H1 (cell line): ENCODE measurements around the gene EML4. TPM values are rescaled to one million over a fixed set of nuclear protein-coding genes. Genes with fewer than 3 reads are reported as not detected.

Experiments used
- CTCF ChIA-PET: fragments of 300-600 bp; sonication (Branson Sonifier 250); formaldehyde crosslinking; loops from one replicate; lab custom pipeline; 2021; ENCODE audit not compliant: partially characterized antibody; lab: Charles Lee
- POLR2A ChIA-PET: fragments of 300-600 bp; sonication (Branson Sonifier 250); formaldehyde crosslinking; loops from one replicate; lab custom pipeline; 2021; ENCODE audit warnings: inconsistent platforms; ENCODE audit not compliant: partially characterized antibody; lab: Charles Lee
- DNase-seq, 2 experiments: peaks; one replicate each; pipeline versions ENCODE4 v3.0.0 to v3.0.0-alpha.2; 2010 to 2022; ENCODE audit warnings: low spot score in 2 of 2, low read depth in 1 of 2, mixed read lengths in 1 of 2
- FAIRE-seq: peaks from 2 replicates; lab custom pipeline; 2011; peaks lifted over from hg19 to GRCh38; lab: Jason Lieb, UNC
- H2AFZ ChIP-seq: 2 replicates; pipeline ENCODE4 v1.8.1; 2012; ENCODE audit warnings: low read length, inconsistent platforms
- H2AK5ac ChIP-seq: 2 replicates; pipeline ENCODE4 v1.6.1; 2013; ENCODE audit warnings: low read depth, low read length
- H2BK120ac ChIP-seq: replicated peaks from 2 replicates; pipeline ENCODE3; 2013; ENCODE audit warnings: low read depth, low read length, inconsistent platforms
- H2BK12ac ChIP-seq: 2 replicates; pipeline ENCODE4 v1.6.1; 2013; ENCODE audit warnings: low read depth, low read length
- H2BK15ac ChIP-seq: 2 replicates; pipeline ENCODE4 v1.6.1; 2013; ENCODE audit warnings: low read length
- H2BK20ac ChIP-seq: 2 replicates; pipeline ENCODE4 v1.6.1; 2013; ENCODE audit warnings: low read length
- H2BK5ac ChIP-seq: 2 replicates; pipeline ENCODE4 v1.6.1; 2013; ENCODE audit warnings: low read depth, low read length
- H3K14ac ChIP-seq: 2 replicates; pipeline ENCODE4 v1.6.1; 2013; ENCODE audit warnings: inconsistent platforms; ENCODE audit not compliant: insufficient read length
- H3K18ac ChIP-seq: 2 replicates; pipeline ENCODE4 v1.6.1; 2013; ENCODE audit warnings: low read length; ENCODE audit errors: extremely low read depth
- H3K23ac ChIP-seq: 2 replicates; pipeline ENCODE4 v1.6.1; 2013; ENCODE audit warnings: inconsistent platforms; ENCODE audit not compliant: insufficient read length
- H3K23me2 ChIP-seq: 2 replicates; pipeline ENCODE4 v1.6.1; 2013; ENCODE audit warnings: low read depth, low read length
- H3K27ac ChIP-seq: 2 replicates; pipeline ENCODE4 v1.6.1; 2011; ENCODE audit warnings: low read depth, low read length, inconsistent platforms
- H3K27me3 ChIP-seq, 4 experiments: replicated peaks in 1 of 4; 1 replicate in 1 of 4; 2 replicates in 3 of 4; pipeline versions ENCODE4 v1.6.1 to v1.8.1; 2011 to 2013; ENCODE audit warnings: low read length in 3 of 4, mild to moderate bottlenecking in 3 of 4, inconsistent platforms in 2 of 4, mixed read lengths in 2 of 4, moderate library complexity in 1 of 4; ENCODE audit not compliant: control insufficient read depth in 3 of 4, insufficient read depth in 3 of 4; ENCODE audit errors: extremely low read depth in 1 of 4
- H3K36me3 ChIP-seq, 4 experiments: 2 replicates each; pipeline versions ENCODE4 v1.6.1 to v1.8.1; 2011 to 2013; ENCODE audit warnings: mild to moderate bottlenecking in 4 of 4, low read length in 3 of 4, moderate library complexity in 2 of 4, control low read depth in 1 of 4, inconsistent platforms in 1 of 4; ENCODE audit not compliant: insufficient read depth in 4 of 4, control insufficient read depth in 2 of 4
- H3K4ac ChIP-seq: replicated peaks from 2 replicates; pipeline ENCODE3; 2013; ENCODE audit warnings: low read length, low read depth, mixed read lengths, inconsistent platforms; ENCODE audit not compliant: insufficient read length
- H3K4me1 ChIP-seq, 4 experiments: replicated peaks in 1 of 4; 1 replicate in 1 of 4; 2 replicates in 3 of 4; pipeline versions ENCODE4 v1.6.1 to v1.8.1; 2011 to 2013; ENCODE audit warnings: low read length in 3 of 4, inconsistent platforms in 2 of 4, mixed read lengths in 1 of 4; ENCODE audit not compliant: insufficient read depth in 4 of 4, control insufficient read depth in 3 of 4
- H3K4me2 ChIP-seq, 2 experiments: 2 replicates each; pipeline versions ENCODE4 v1.6.1 to v1.8.1; 2011 to 2013; ENCODE audit warnings: low read depth in 2 of 2, low read length in 2 of 2, control low read depth in 1 of 2, inconsistent platforms in 1 of 2, mild to moderate bottlenecking in 1 of 2; ENCODE audit not compliant: insufficient read depth in 1 of 2
- H3K4me3 ChIP-seq, 4 experiments: fragments of 200-600, 300-600 bp in 1 of 4; sonication (generic), shearing (Covaris generic), sonication (Bioruptor Twin) in 1 of 4; 2 replicates each; pipeline versions ENCODE4 v1.5.1 to v1.8.1; 2011 to 2016; ENCODE audit warnings: low read length in 4 of 4, low read depth in 3 of 4, control low read depth in 2 of 4, inconsistent platforms in 2 of 4, mild to moderate bottlenecking in 2 of 4, mixed read lengths in 1 of 4, moderate library complexity in 1 of 4; ENCODE audit not compliant: insufficient read depth in 2 of 4; ENCODE audit errors: extremely low read depth in 1 of 4
- H3K56ac ChIP-seq: replicated peaks from 2 replicates; pipeline ENCODE3; 2013; ENCODE audit warnings: low read depth, mild to moderate bottlenecking, mixed read lengths, low read length, inconsistent platforms; ENCODE audit not compliant: insufficient read length
- H3K79me1 ChIP-seq: 2 replicates; pipeline ENCODE4 v1.6.1; 2013; ENCODE audit warnings: low read depth, low read length, control low read depth
- H3K79me2 ChIP-seq, 2 experiments: 2 replicates each; pipeline versions ENCODE4 v1.6.1 to v1.8.1; 2012 to 2013; ENCODE audit warnings: low read length in 2 of 2, mild to moderate bottlenecking in 2 of 2, inconsistent platforms in 1 of 2; ENCODE audit not compliant: insufficient read depth in 2 of 2, control insufficient read depth in 1 of 2
- H3K9ac ChIP-seq, 4 experiments: replicated peaks in 1 of 4; 1 replicate in 1 of 4; 2 replicates in 3 of 4; pipeline versions ENCODE4 v1.6.1 to v1.8.1; 2011 to 2013; ENCODE audit warnings: low read depth in 3 of 4, low read length in 3 of 4, control low read depth in 2 of 4, mild to moderate bottlenecking in 2 of 4, moderate library complexity in 2 of 4, inconsistent platforms in 1 of 4; ENCODE audit errors: extremely low read depth in 1 of 4
- H3K9me3 ChIP-seq, 2 experiments: 2 replicates each; pipeline versions ENCODE4 v1.6.1 to v1.8.1; 2012 to 2013; ENCODE audit warnings: mild to moderate bottlenecking in 2 of 2, moderate library complexity in 2 of 2, control low read depth in 1 of 2, inconsistent platforms in 1 of 2, low read depth in 1 of 2, low read length in 1 of 2, mixed read lengths in 1 of 2; ENCODE audit not compliant: insufficient read depth in 2 of 2
- H4K20me1 ChIP-seq, 2 experiments: replicated peaks in 1 of 2; 2 replicates each; pipeline versions ENCODE3 to v1.8.1; 2011 to 2013; ENCODE audit warnings: inconsistent platforms in 2 of 2, low read length in 2 of 2, mild to moderate bottlenecking in 1 of 2; ENCODE audit not compliant: insufficient read depth in 2 of 2, control insufficient read depth in 1 of 2
- H4K5ac ChIP-seq: 2 replicates; pipeline ENCODE4 v1.6.1; 2013; ENCODE audit warnings: low read length, low read depth, mixed read lengths, inconsistent platforms; ENCODE audit not compliant: insufficient read length
- H4K8ac ChIP-seq: 2 replicates; pipeline ENCODE4 v1.8.0; 2013; ENCODE audit warnings: mild to moderate bottlenecking, moderate library complexity, low read length, inconsistent platforms; ENCODE audit not compliant: insufficient read depth; ENCODE audit errors: extremely low read depth
- H4K91ac ChIP-seq: replicated peaks from 2 replicates; pipeline ENCODE3; 2013; ENCODE audit warnings: low read length, mixed read lengths, inconsistent platforms; ENCODE audit not compliant: insufficient read length
- ASH2L ChIP-seq: fragments of 200-600, 300-600 bp; sonication (generic); IDR thresholded peaks from one replicate; pipeline ENCODE4 v1.7.1; 2017; ENCODE audit warnings: low read length
- BCL11A ChIP-seq, 2 experiments: IDR thresholded peaks; one replicate each; pipeline ENCODE4 v1.6.1; 2011; ENCODE audit warnings: low read depth in 2 of 2, low read length in 2 of 2, mild to moderate bottlenecking in 2 of 2
- EZH2 ChIP-seq: fragments of 200-600 bp; sonication (generic); IDR thresholded peaks from 2 replicates; pipeline ENCODE4 v1.7.1; 2012; ENCODE audit warnings: low read depth, mild to moderate bottlenecking, moderate library complexity, low read length, inconsistent platforms; ENCODE audit not compliant: severe bottlenecking
- FOSL1 ChIP-seq: IDR thresholded peaks from 2 replicates; pipeline ENCODE4 v1.6.1; 2011; ENCODE audit warnings: mild to moderate bottlenecking, low read depth, low read length, moderate library complexity; ENCODE audit not compliant: insufficient read depth
- GTF2F1 ChIP-seq: IDR thresholded peaks from 2 replicates; pipeline ENCODE4 v1.6.1; 2012; ENCODE audit warnings: low read depth, low read length, improper control_type of control experiment, borderline replicate concordance
- WGBS, 2 experiments: shearing (Covaris generic) in 1 of 2; methylation state at CpG; one replicate each; pipeline versions ENCODE4 v1.1.6 to v1.1.7; 2013 to 2015; ENCODE audit warnings: low lambda C conversion rate in 2 of 2, mixed read lengths in 2 of 2, inconsistent platforms in 1 of 2, low coverage in 1 of 2, missing lambda C conversion rate in 1 of 2; ENCODE audit not compliant: insufficient replicate concordance in 2 of 2, insufficient coverage in 1 of 2, insufficient read length in 1 of 2; ENCODE audit errors: extremely low coverage in 1 of 2, missing lambda C conversion rate in 1 of 2; 5-methylcytosine and 5-hydroxymethylcytosine counted together
- polyA plus RNA-seq, 7 experiments: library from polyadenylated mRNA; depleted of rRNA in 3 of 7; stranded (reverse) in 5 of 7; unstranded in 2 of 7; fragments of >200 nt in 5 of 7; fragments of 200-250 nt in 2 of 7; gene quantifications; 1 replicate in 5 of 7; 2 replicates in 1 of 7; 4 replicates in 1 of 7; pipeline versions ENCODE4 v1.2.1 to v1.2.3, GENCODE V29; 2011 to 2013; ENCODE audit warnings: missing spikeins in 2 of 7, mixed read lengths in 2 of 7
- total RNA-seq: library from RNA; stranded (reverse); fragmentation: NEBNext Ultra II Directional; extraction: Animal tissue kit (Norgen Biotek cat#: 25700); gene quantifications from 2 replicates; pipeline ENCODE4 v1.2.1, GENCODE V29; 2021

EML4 gene
- total and polyA plus RNA-seq, 2 of the 8 experiments (the other 6 are each of a cell fraction or from before 2014, with no cell fraction given), result 50.1 to 104 TPM

DNA sequence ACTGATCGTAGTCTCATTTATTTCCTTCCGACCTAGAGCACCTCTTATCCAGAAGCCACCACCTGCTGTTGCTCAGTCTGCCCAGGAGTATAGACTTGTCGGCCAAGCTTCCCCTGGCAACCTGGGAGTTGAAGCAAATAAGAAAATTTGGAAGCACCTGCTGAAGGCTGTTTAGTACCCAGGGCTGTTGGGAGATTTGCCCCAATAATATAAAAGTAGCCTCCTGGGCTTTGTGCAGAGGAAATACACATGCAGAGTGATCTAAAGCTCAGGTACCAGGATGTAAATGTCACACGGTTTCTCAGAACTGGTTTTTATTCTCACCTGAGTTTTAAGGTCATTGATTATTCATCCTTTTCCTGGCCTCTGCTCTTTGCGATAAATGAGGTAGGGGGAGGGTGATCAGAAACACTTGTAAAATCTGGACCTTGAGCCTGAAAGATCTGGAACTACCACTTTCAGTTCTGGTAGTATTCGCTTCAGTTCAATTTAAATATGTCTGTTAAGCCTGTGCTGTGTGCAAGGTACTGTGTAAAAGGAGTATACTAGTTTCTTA is 192.7 kb downstream of the EML4 start:
- FAIRE-seq, result no peak

More for the DNA sequence above, 192.7 kb downstream of the EML4 start:
- Histone ChIP-seq H4K8ac (no peak overlapping the region; the same call in 1 of the 2 replicates), H3K4ac (no peak overlapping the region), H2BK5ac (no peak overlapping the region), H3K56ac (no peak overlapping the region), H3K14ac (no peak overlapping the region), H3K27me3 (no peaks in the 10 kb centered on the region), H3K36me3 (no peaks in the 10 kb centered on the region), H3K23ac (no peak overlapping the region), H2BK20ac (no peak overlapping the region), H3K79me1 (peaks cover 4% of the 10 kb centered on the region; the same call in 1 of the 2 replicates), H4K20me1 (peaks cover 0 to 15% of the 10 kb centered on the region in 2 experiments), H3K9ac (peak overlapping the region in 3 of 4 experiments; percentile 35 to 40 (median 39); a peak in 3 of 7 replicates), H2BK120ac (no peak overlapping the region), H3K18ac (no peak overlapping the region; the same call in 1 of the 2 replicates), H3K4me1 (peaks cover 0 to 6% (median 2%) of the 10 kb centered on the region in 4 experiments; a peak in 3 of 7 replicates), H4K91ac (no peak overlapping the region), H2AK5ac (no peak overlapping the region), H3K23me2 (peaks cover 6% of the 10 kb centered on the region), H4K5ac (peak overlapping the region; percentile 70), H2BK12ac (no peak overlapping the region), H3K79me2 (peaks cover 16 to 41% of the 10 kb centered on the region in 2 experiments), H3K4me2 (peak overlapping the region; percentile 63 to 79), H2AFZ (peak overlapping the region; percentile 88; the same call in 1 of the 2 replicates), H3K27ac (no peak overlapping the region), H3K4me3 (peak overlapping the region; percentile 24 to 54 (median 35); a peak in 6 of 8 replicates), H2BK15ac (no peak overlapping the region), H3K9me3 (no peaks in the 10 kb centered on the region)
- 38% methylated on average over 6 of the region's 6 CpGs; no CpG with 5 or more reads in 1 of the 2 experiments for WGBS, 2 experiments
- ChIA-PET CTCF (interaction anchor here (0.8 to 1.7 kb wide), 3 partner anchors 15 to 23 kb away, joined by 3 to 4 read pairs (median 3); no protein-coding TSS in a partner anchor), POLR2A (interaction anchor here (0.6 to 2.0 kb wide), 2 partner anchors 16 to 190 kb away, joined by 4 to 7 read pairs; no protein-coding TSS in a partner anchor)
- no peak for TF ChIP-seq EZH2
- no peak for TF ChIP-seq BCL11A (IDR thresholded peaks at IDR 0.05; ENCODE audit: low read depth in 2 of 2, low read length in 2 of 2)
- TF ChIP-seq FOSL1, result no peak
- TF ChIP-seq GTF2F1, result no peak
- peak; percentile 21 for TF ChIP-seq ASH2L
- no peak for DNase-seq
